Hepatic stellate cell (primary cell): ENCODE results near the gene GZMB.
"Not testable (repeated sequence)": the region's sequence is repeated elsewhere in the genome, so short reads cannot be mapped to it uniquely, and the experiment has no call there.

Experiments used
- DNase-seq: peaks from one replicate; pipeline ENCODE4 v3.0.0; 2011; ENCODE audit warnings: low spot score

The GZMB gene

GRCh38 chr14:24631749-24632335 lies 2.1 kb downstream of the GZMB start:
- no peak for DNase-seq

GRCh38 chr14:24630872-24631477 lies 3.0 kb downstream of the GZMB start:
- DNase-seq, result no peak

GRCh38 chr14:24630087-24630871 lies 3.7 kb downstream of the GZMB start:
- DNase-seq, result no peak

- DNase-seq, result no peak
Observed at GRCh38 chr14:24629521-24629920, 4.5 kb downstream of the GZMB start.

- DNase-seq, result no peak
Observed at GRCh38 chr14:24613747-24614146, 20.2 kb downstream of the GZMB start.

- DNase-seq, result no peak
Observed at GRCh38 chr14:24613241-24613640, 20.7 kb downstream of the GZMB start.

GRCh38 chr14:24612196-24612595 lies 21.8 kb downstream of the GZMB start:
- DNase-seq, result no peak

- no peak for DNase-seq
Observed at GRCh38 chr14:24609655-24610344, 24.2 kb downstream of the GZMB start, which contains the start of gene GZMH. TSS of gene GZMH (minus strand) at chr14:24609685. CDS start at chr14:24609613, 72 bp downstream.

GRCh38 chr14:24607635-24608514 lies 26.1 kb downstream of the GZMB start:
- no peak for DNase-seq

- DNase-seq, result no peak
Observed at GRCh38 chr14:24607081-24607480, 26.9 kb downstream of the GZMB start.

GRCh38 chr14:24606297-24606696 lies 27.7 kb downstream of the GZMB start:
- DNase-seq, result no peak

GRCh38 chr14:24605435-24606190 lies 28.4 kb downstream of the GZMB start:
- DNase-seq, result peak; percentile 15

- DNase-seq, result no peak
Observed at GRCh38 chr14:24597403-24597802, 36.6 kb downstream of the GZMB start.

- DNase-seq, result no peak
Observed at GRCh38 chr14:24595073-24595808, 38.7 kb downstream of the GZMB start.

GRCh38 chr14:24591004-24591403 lies 43.0 kb downstream of the GZMB start:
- DNase-seq, result not testable (repeated sequence)

- DNase-seq, result not testable (repeated sequence)
Observed at GRCh38 chr14:24584402-24584801, 49.6 kb downstream of the GZMB start.
